ENCODE measurements around the gene NLRP1. TPM values are rescaled to one million over a fixed set of nuclear protein-coding genes. Genes with fewer than 3 reads are reported as not detected.

Gene NLRP1
- polyA plus RNA-seq, 1 donor from 2014 or later: 255 TPM

DNA sequence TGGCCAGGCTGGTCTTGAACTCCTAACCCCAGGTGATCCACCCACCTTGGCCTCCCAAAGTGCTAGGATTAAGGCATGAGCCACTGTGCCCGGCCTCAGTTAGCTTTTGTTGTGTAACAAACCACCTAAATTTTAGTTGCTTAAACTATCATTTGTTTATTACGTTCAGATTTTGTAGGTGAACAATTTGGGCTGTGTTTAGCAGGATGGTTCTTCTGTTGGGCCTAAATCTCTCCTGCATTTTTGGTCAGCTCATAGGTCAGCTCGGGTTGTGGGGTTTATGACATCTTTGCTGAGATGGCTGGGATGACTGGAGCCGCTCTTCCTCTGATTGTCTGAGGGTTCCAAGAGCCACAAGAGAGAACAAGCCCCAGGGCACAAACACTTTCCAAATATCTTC is 21.1 kb upstream of the NLRP1 start:
- no peak overlapping the region for H3K27ac ChIP-seq (ENCODE audit: low read length)
- no peaks in the 10 kb centered on the region for H3K36me3 ChIP-seq (ENCODE audit: insufficient read depth, low read length)
- H3K27me3 ChIP-seq (ENCODE audit: insufficient read depth, low read depth, low read length): no peaks in the 10 kb centered on the region
- no peaks in the 10 kb centered on the region for H3K9me2 ChIP-seq (ENCODE audit: insufficient read depth, low read length)
- TF ChIP-seq POLR2AphosphoS5 (IDR thresholded peaks at IDR 0.05): no peak
- TF ChIP-seq SMC3 (conservative IDR thresholded peaks at IDR 0.05; ENCODE audit: poor library complexity): no peak
- H3F3A ChIP-seq (ENCODE audit: insufficient read depth, low read length, poor library complexity, severe bottlenecking): no peaks in the 10 kb centered on the region
- H3K4me3 ChIP-seq (ENCODE audit: low read length): no peak overlapping the region
- no peak overlapping the region for H2AFZ ChIP-seq (ENCODE audit: low read depth, low read length)
- no peaks in the 10 kb centered on the region for H3K9me3 ChIP-seq (ENCODE audit: low read length)
- H3K4me2 ChIP-seq (ENCODE audit: low read length): no peak overlapping the region
- H3K79me2 ChIP-seq (replicated peaks; ENCODE audit: insufficient read depth, low read length): no peaks in the 10 kb centered on the region
- no peak overlapping the region for H3K9ac ChIP-seq (ENCODE audit: low read length)
- H4K20me1 ChIP-seq (ENCODE audit: insufficient read depth): no peaks in the 10 kb centered on the region

GRCh38 chr17:5600041-5600440 is 15.7 kb upstream of the NLRP1 start:
- Histone ChIP-seq H3K27me3 (ENCODE audit: insufficient read depth, low read depth, low read length) (no peaks in the 10 kb centered on the region), H3K79me2 (replicated peaks; ENCODE audit: insufficient read depth, low read length) (no peaks in the 10 kb centered on the region), H3K9me3 (ENCODE audit: low read length) (no peaks in the 10 kb centered on the region), H3K4me3 (ENCODE audit: low read length) (no peak overlapping the region), H2AFZ (ENCODE audit: low read depth, low read length) (no peak overlapping the region), H3K4me2 (ENCODE audit: low read length) (no peak overlapping the region), H3K27ac (ENCODE audit: low read length) (no peak overlapping the region), H4K20me1 (ENCODE audit: insufficient read depth) (no peaks in the 10 kb centered on the region), H3K9me2 (ENCODE audit: insufficient read depth, low read length) (no peaks in the 10 kb centered on the region), H3K9ac (ENCODE audit: low read length) (no peak overlapping the region), H3K36me3 (ENCODE audit: insufficient read depth, low read length) (no peaks in the 10 kb centered on the region), H3F3A (ENCODE audit: insufficient read depth, low read length, poor library complexity, severe bottlenecking) (no peaks in the 10 kb centered on the region)
- TF ChIP-seq EP300 (conservative IDR thresholded peaks at IDR 0.05; ENCODE audit: poor library complexity, severe bottlenecking) (no peak), MXI1 (conservative IDR thresholded peaks at IDR 0.05; ENCODE audit: poor library complexity, severe bottlenecking) (no peak), REST (IDR thresholded peaks at IDR 0.05; ENCODE audit: borderline replicate concordance) (no peak), TAF1 (IDR thresholded peaks at IDR 0.05; ENCODE audit: low read depth) (no peak), POLR2AphosphoS5 (IDR thresholded peaks at IDR 0.05) (no peak)

DNA sequence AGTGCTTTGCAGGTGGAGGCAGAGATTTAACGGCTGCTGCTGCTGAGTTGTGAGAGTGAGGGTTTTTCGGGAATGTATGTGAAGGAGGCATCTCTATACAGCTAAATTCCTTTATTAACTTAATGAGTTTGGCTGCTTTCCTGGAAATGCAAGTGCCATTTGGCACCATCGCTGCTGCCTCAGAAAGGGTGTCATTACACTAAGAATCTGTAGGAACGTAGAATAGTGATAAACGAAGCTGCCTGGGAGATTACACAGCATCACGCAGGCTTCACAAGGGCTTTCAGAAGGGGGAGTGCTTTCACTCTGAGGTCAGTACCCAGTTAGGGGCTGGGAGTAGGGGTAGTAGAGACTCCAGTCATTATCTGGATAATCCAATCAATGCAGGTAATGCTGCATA is 14.1 kb upstream of the NLRP1 start:
- Histone ChIP-seq H4K20me1 (ENCODE audit: insufficient read depth) (no peaks in the 10 kb centered on the region), H3K4me2 (ENCODE audit: low read length) (no peak overlapping the region), H3K9me3 (ENCODE audit: low read length) (no peaks in the 10 kb centered on the region), H3K9me2 (ENCODE audit: insufficient read depth, low read length) (no peaks in the 10 kb centered on the region), H3K4me3 (ENCODE audit: low read length) (no peak overlapping the region), H3F3A (ENCODE audit: insufficient read depth, low read length, poor library complexity, severe bottlenecking) (no peaks in the 10 kb centered on the region), H3K27me3 (ENCODE audit: insufficient read depth, low read depth, low read length) (no peaks in the 10 kb centered on the region), H2AFZ (ENCODE audit: low read depth, low read length) (no peak overlapping the region), H3K36me3 (ENCODE audit: insufficient read depth, low read length) (no peaks in the 10 kb centered on the region), H3K9ac (ENCODE audit: low read length) (no peak overlapping the region), H3K79me2 (replicated peaks; ENCODE audit: insufficient read depth, low read length) (no peaks in the 10 kb centered on the region), H3K27ac (ENCODE audit: low read length) (no peak overlapping the region)
- TF ChIP-seq REST (IDR thresholded peaks at IDR 0.05; ENCODE audit: borderline replicate concordance) (no peak), TAF1 (IDR thresholded peaks at IDR 0.05; ENCODE audit: low read depth) (no peak), MXI1 (conservative IDR thresholded peaks at IDR 0.05; ENCODE audit: poor library complexity, severe bottlenecking) (no peak), EZH2 (IDR thresholded peaks at IDR 0.05; ENCODE audit: borderline replicate concordance, insufficient read depth, low read length, poor library complexity, severe bottlenecking) (no peak), SMC3 (conservative IDR thresholded peaks at IDR 0.05; ENCODE audit: poor library complexity) (no peak), POLR2AphosphoS5 (IDR thresholded peaks at IDR 0.05) (no peak), RAD21 (conservative IDR thresholded peaks at IDR 0.05) (no peak), EP300 (conservative IDR thresholded peaks at IDR 0.05; ENCODE audit: poor library complexity, severe bottlenecking) (no peak)
- TF ChIP-seq, protein P1, sequence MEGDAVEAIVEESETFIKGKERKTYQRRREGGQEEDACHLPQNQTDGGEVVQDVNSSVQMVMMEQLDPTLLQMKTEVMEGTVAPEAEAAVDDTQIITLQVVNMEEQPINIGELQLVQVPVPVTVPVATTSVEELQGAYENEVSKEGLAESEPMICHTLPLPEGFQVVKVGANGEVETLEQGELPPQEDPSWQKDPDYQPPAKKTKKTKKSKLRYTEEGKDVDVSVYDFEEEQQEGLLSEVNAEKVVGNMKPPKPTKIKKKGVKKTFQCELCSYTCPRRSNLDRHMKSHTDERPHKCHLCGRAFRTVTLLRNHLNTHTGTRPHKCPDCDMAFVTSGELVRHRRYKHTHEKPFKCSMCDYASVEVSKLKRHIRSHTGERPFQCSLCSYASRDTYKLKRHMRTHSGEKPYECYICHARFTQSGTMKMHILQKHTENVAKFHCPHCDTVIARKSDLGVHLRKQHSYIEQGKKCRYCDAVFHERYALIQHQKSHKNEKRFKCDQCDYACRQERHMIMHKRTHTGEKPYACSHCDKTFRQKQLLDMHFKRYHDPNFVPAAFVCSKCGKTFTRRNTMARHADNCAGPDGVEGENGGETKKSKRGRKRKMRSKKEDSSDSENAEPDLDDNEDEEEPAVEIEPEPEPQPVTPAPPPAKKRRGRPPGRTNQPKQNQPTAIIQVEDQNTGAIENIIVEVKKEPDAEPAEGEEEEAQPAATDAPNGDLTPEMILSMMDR (IDR thresholded peaks at IDR 0.05; ENCODE audit: poor library complexity, severe bottlenecking): no peak
